Measurements from ENCODE around the gene RNU4-1.

- TF ChIP-seq JUNB (IDR thresholded peaks at IDR 0.05; ENCODE audit: unreplicated experiment) (no peak), CTCF (conservative IDR thresholded peaks at IDR 0.05; ENCODE audit: low read depth in 2 of 2) (no peak), CREB1 (CRISPR knock-in tag; IDR thresholded peaks at IDR 0.05; ENCODE audit: low read depth) (no peak), POLR2AphosphoS5 (IDR thresholded peaks at IDR 0.05; ENCODE audit: low read depth) (no peak), EZH2 (IDR thresholded peaks at IDR 0.05; ENCODE audit: low read depth, unreplicated experiment) (no peak), ZNF331 (CRISPR knock-in tag; IDR thresholded peaks at IDR 0.05; ENCODE audit: low read depth) (no peak), EZH2phosphoT487 (IDR thresholded peaks at IDR 0.05; ENCODE audit: unreplicated experiment) (no peak), NANOG (IDR thresholded peaks at IDR 0.05; ENCODE audit: borderline replicate concordance) (no peak), STAT1 (IDR thresholded peaks at IDR 0.05; ENCODE audit: unreplicated experiment) (no peak)
- TF ChIP-seq, protein P1, sequence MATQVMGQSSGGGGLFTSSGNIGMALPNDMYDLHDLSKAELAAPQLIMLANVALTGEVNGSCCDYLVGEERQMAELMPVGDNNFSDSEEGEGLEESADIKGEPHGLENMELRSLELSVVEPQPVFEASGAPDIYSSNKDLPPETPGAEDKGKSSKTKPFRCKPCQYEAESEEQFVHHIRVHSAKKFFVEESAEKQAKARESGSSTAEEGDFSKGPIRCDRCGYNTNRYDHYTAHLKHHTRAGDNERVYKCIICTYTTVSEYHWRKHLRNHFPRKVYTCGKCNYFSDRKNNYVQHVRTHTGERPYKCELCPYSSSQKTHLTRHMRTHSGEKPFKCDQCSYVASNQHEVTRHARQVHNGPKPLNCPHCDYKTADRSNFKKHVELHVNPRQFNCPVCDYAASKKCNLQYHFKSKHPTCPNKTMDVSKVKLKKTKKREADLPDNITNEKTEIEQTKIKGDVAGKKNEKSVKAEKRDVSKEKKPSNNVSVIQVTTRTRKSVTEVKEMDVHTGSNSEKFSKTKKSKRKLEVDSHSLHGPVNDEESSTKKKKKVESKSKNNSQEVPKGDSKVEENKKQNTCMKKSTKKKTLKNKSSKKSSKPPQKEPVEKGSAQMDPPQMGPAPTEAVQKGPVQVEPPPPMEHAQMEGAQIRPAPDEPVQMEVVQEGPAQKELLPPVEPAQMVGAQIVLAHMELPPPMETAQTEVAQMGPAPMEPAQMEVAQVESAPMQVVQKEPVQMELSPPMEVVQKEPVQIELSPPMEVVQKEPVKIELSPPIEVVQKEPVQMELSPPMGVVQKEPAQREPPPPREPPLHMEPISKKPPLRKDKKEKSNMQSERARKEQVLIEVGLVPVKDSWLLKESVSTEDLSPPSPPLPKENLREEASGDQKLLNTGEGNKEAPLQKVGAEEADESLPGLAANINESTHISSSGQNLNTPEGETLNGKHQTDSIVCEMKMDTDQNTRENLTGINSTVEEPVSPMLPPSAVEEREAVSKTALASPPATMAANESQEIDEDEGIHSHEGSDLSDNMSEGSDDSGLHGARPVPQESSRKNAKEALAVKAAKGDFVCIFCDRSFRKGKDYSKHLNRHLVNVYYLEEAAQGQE (IDR thresholded peaks at IDR 0.05; ENCODE audit: unreplicated experiment): no peak
Measured at GRCh38 chr12:120342175-120343038, 49.4 kb upstream of the RNU4-1 start.

Measured in GM23338 (cell line).